ENCODE data around the gene NDUFA11. TPM values are rescaled to one million over a fixed set of nuclear protein-coding genes. Genes with fewer than 3 reads are reported as not detected.

The NDUFA11 gene
- total and polyA plus RNA-seq, 2 of the 13 experiments (the other 11 are each of a cell fraction or from before 2014, with no cell fraction given): 286 to 378 TPM

DNA sequence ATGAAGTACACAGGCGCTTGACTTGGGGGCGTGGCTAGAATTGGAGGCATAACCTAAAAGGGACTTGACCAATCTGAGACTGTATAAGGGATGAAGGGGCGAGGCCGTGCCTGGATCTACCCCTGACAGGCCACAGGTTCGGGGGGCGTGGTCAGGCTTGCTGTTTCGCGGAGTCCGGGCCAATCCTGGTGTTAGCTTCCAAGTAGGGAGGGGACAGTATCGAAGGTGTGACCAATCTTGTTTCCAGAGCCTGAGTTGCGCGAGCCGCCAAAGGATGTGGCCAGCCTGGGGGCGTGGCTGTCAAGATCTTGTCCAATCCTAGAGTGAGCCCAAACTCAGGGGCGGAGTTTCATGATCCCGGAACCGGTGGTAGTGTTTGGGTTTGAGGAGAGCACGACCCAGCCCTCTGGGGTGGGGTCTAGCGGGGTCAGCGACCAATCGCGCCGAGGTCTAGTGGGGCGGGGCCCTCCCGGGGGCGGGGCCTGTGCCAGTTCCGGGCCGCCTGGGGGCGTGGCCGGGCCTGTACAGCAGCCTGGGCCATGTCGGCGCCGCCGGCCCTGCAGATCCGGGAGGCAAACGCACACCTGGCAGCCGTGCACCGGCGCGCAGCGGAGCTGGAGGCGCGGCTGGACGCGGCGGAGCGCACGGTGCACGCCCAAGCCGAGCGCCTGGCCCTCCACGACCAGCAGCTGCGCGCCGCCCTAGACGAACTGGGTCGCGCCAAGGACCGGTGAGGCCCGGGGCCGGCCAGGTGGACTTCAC, 943 bp upstream of the NDUFA11 start, which contains the start of gene VMAC (continued):
- TF ChIP-seq, protein P1, sequence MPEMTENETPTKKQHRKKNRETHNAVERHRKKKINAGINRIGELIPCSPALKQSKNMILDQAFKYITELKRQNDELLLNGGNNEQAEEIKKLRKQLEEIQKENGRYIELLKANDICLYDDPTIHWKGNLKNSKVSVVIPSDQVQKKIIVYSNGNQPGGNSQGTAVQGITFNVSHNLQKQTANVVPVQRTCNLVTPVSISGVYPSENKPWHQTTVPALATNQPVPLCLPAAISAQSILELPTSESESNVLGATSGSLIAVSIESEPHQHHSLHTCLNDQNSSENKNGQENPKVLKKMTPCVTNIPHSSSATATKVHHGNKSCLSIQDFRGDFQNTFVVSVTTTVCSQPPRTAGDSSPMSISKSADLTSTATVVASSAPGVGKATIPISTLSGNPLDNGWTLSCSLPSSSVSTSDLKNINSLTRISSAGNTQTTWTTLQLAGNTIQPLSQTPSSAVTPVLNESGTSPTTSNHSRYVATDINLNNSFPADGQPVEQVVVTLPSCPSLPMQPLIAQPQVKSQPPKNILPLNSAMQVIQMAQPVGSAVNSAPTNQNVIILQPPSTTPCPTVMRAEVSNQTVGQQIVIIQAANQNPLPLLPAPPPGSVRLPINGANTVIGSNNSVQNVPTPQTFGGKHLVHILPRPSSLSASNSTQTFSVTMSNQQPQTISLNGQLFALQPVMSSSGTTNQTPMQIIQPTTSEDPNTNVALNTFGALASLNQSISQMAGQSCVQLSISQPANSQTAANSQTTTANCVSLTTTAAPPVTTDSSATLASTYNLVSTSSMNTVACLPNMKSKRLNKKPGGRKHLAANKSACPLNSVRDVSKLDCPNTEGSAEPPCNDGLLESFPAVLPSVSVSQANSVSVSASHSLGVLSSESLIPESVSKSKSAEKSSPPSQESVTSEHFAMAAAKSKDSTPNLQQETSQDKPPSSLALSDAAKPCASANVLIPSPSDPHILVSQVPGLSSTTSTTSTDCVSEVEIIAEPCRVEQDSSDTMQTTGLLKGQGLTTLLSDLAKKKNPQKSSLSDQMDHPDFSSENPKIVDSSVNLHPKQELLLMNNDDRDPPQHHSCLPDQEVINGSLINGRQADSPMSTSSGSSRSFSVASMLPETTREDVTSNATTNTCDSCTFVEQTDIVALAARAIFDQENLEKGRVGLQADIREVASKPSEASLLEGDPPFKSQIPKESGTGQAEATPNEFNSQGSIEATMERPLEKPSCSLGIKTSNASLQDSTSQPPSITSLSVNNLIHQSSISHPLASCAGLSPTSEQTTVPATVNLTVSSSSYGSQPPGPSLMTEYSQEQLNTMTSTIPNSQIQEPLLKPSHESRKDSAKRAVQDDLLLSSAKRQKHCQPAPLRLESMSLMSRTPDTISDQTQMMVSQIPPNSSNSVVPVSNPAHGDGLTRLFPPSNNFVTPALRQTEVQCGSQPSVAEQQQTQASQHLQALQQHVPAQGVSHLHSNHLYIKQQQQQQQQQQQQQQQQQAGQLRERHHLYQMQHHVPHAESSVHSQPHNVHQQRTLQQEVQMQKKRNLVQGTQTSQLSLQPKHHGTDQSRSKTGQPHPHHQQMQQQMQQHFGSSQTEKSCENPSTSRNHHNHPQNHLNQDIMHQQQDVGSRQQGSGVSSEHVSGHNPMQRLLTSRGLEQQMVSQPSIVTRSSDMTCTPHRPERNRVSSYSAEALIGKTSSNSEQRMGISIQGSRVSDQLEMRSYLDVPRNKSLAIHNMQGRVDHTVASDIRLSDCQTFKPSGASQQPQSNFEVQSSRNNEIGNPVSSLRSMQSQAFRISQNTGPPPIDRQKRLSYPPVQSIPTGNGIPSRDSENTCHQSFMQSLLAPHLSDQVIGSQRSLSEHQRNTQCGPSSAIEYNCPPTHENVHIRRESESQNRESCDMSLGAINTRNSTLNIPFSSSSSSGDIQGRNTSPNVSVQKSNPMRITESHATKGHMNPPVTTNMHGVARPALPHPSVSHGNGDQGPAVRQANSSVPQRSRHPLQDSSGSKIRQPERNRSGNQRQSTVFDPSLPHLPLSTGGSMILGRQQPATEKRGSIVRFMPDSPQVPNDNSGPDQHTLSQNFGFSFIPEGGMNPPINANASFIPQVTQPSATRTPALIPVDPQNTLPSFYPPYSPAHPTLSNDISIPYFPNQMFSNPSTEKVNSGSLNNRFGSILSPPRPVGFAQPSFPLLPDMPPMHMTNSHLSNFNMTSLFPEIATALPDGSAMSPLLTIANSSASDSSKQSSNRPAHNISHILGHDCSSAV (CRISPR knock-in tag; IDR thresholded peaks at IDR 0.05; ENCODE audit: borderline replicate concordance): no peak
- TF ChIP-seq ERF (CRISPR knock-in tag; IDR thresholded peaks at IDR 0.05): no peak
- TF ChIP-seq TCF12 (IDR thresholded peaks at IDR 0.05): no peak
- TF ChIP-seq TCF12 (CRISPR knock-in tag; IDR thresholded peaks at IDR 0.05): no peak
- TF ChIP-seq TMF1 (CRISPR knock-in tag; IDR thresholded peaks at IDR 0.05; ENCODE audit: low read depth): peak; percentile 68; the same call in 1 of the 2 replicates
- no peak for TF ChIP-seq ZNF17 (CRISPR knock-in tag; IDR thresholded peaks at IDR 0.05)
- TF ChIP-seq ZNF10 (CRISPR knock-in tag; IDR thresholded peaks at IDR 0.05; ENCODE audit: borderline replicate concordance, low read depth): no peak
- TF ChIP-seq ZNF331 (CRISPR knock-in tag; IDR thresholded peaks at IDR 0.05): no peak
- peak; percentile 73; the same call in 1 of the 2 replicates for TF ChIP-seq HDAC1 (CRISPR knock-in tag; IDR thresholded peaks at IDR 0.05)
- no peak for TF ChIP-seq ADNP (CRISPR knock-in tag; IDR thresholded peaks at IDR 0.05)
- TF ChIP-seq ZNF772 (CRISPR knock-in tag; IDR thresholded peaks at IDR 0.05): peak; percentile 37; the same call in 1 of the 2 replicates
- TF ChIP-seq ZNF567 (CRISPR knock-in tag; IDR thresholded peaks at IDR 0.05; ENCODE audit: borderline replicate concordance): no peak
- TF ChIP-seq ZMYM3 (CRISPR knock-in tag; IDR thresholded peaks at IDR 0.05): no peak
- TF ChIP-seq ZNF382 (CRISPR knock-in tag; IDR thresholded peaks at IDR 0.05; ENCODE audit: borderline replicate concordance): no peak
- 0 out of 2 replicates have a peak, but pooled peaks have one; percentile 15 for TF ChIP-seq KMT2B (CRISPR knock-in tag; IDR thresholded peaks at IDR 0.05)
- no peak for TF ChIP-seq XRCC5 (optimal IDR thresholded peaks at IDR 0.05; ENCODE audit: low read length)
- no peak for TF ChIP-seq IKZF1 (IDR thresholded peaks at IDR 0.05)
- no peak for TF ChIP-seq HNF4G (IDR thresholded peaks at IDR 0.05; ENCODE audit: borderline replicate concordance, low read depth, low read length)
- TF ChIP-seq HNF4G (CRISPR knock-in tag; IDR thresholded peaks at IDR 0.05; ENCODE audit: borderline replicate concordance, low read depth): 0 out of 2 replicates have a peak, but pooled peaks have one; percentile 32
- TF ChIP-seq IKZF4 (CRISPR knock-in tag; IDR thresholded peaks at IDR 0.05; ENCODE audit: borderline replicate concordance, low read depth, not compliant biosample characterization): peak; percentile 59
